Neural progenitor cell (in vitro differentiated cells): Measurements from ENCODE around the gene MESD. TPM values are rescaled to one million over a fixed set of nuclear protein-coding genes. Genes with fewer than 3 reads are reported as not detected.

ENCODE experiments used
- DNase-seq: peaks from one replicate; pipeline ENCODE4 v3.0.0-alpha.2; 2016; ENCODE audit warnings: low spot score
- H2AFZ ChIP-seq: fragments of 200-600 bp; sonication (generic); replicated peaks from 2 replicates; pipeline ENCODE4 v1.6.1; 2016; ENCODE audit warnings: antibody characterized with exemption
- H3F3A ChIP-seq: fragments of 200-600 bp; sonication (generic); 2 replicates; pipeline ENCODE4 v1.6.1; 2016; ENCODE audit warnings: antibody characterized with exemption, low read depth
- H3K27ac ChIP-seq: fragments of 200-600 bp; sonication (generic); 2 replicates; pipeline ENCODE4 v1.5.1; 2016; ENCODE audit warnings: mild to moderate bottlenecking
- H3K27me3 ChIP-seq: fragments of 200-600 bp; sonication (generic); 2 replicates; pipeline ENCODE4 v1.6.1; 2016; ENCODE audit warnings: mild to moderate bottlenecking, moderate library complexity
- H3K36me3 ChIP-seq: fragments of 200-600 bp; sonication (generic); 2 replicates; pipeline ENCODE4 v1.5.1; 2016
- H3K4me1 ChIP-seq: fragments of 200-600 bp; sonication (generic); 2 replicates; pipeline ENCODE4 v1.6.1; 2016; ENCODE audit warnings: mixed run types
- H3K4me2 ChIP-seq: fragments of 200-600 bp; sonication (generic); 2 replicates; pipeline ENCODE4 v1.6.1; 2016
- H3K4me3 ChIP-seq: fragments of 200-600 bp; sonication (generic); 2 replicates; pipeline ENCODE4 v1.5.1; 2016
- H3K79me2 ChIP-seq: fragments of 200-600 bp; sonication (generic); 2 replicates; pipeline ENCODE4 v1.6.1; 2016; ENCODE audit warnings: low read depth
- H3K9ac ChIP-seq: fragments of 200-600 bp; sonication (generic); 2 replicates; pipeline ENCODE4 v1.6.1; 2016
- H3K9me3 ChIP-seq: fragments of 200-600 bp; sonication (generic); 2 replicates; pipeline ENCODE4 v1.5.1; 2016; ENCODE audit warnings: low read depth
- H4K20me1 ChIP-seq: fragments of 200-600 bp; sonication (generic); 2 replicates; pipeline ENCODE4 v1.6.1; 2016; ENCODE audit warnings: low read depth
- H3K27ac Mint-ChIP-seq: 3 replicates; pipeline ENCODE4 v1.8.0; 2021; ENCODE audit warnings: mixed read lengths
- H3K27me3 Mint-ChIP-seq: 2 replicates; pipeline ENCODE4 v1.8.0; 2022; ENCODE audit warnings: low read depth, mild to moderate bottlenecking, inconsistent platforms, moderate library complexity, mixed read lengths; ENCODE audit not compliant: insufficient read depth
- H3K36me3 Mint-ChIP-seq: 3 replicates; pipeline ENCODE4 v1.8.0; 2021; ENCODE audit warnings: mixed read lengths
- H3K4me1 Mint-ChIP-seq: 3 replicates; pipeline ENCODE4 v1.8.0; 2021; ENCODE audit warnings: mixed read lengths
- H3K4me3 Mint-ChIP-seq: 3 replicates; pipeline ENCODE4 v1.8.0; 2021; ENCODE audit warnings: mild to moderate bottlenecking, moderate library complexity, mixed read lengths
- H3K9me3 Mint-ChIP-seq: 3 replicates; pipeline ENCODE4 v1.8.0; 2020; ENCODE audit warnings: mixed read lengths
- CTCF ChIP-seq: fragments of 200-600 bp; sonication (generic); IDR thresholded peaks from 2 replicates; pipeline ENCODE4 v1.5.1; 2017; ENCODE audit warnings: antibody characterized with exemption, mild to moderate bottlenecking
- EZH2 ChIP-seq: fragments of 200-600 bp; sonication (generic); IDR thresholded peaks from 2 replicates; pipeline ENCODE4 v1.6.1; 2017; ENCODE audit warnings: antibody characterized with exemption, mild to moderate bottlenecking, moderate library complexity
- EZH2phosphoT487 ChIP-seq: fragments of 200-600 bp; sonication (generic); IDR thresholded peaks from 2 replicates; pipeline ENCODE4 v1.6.1; 2017; ENCODE audit warnings: antibody characterized with exemption
- total RNA-seq: library from RNA; depleted of rRNA; stranded (reverse); fragments of >200 nt; gene quantifications from 2 replicates; pipeline ENCODE4 v1.2.3, GENCODE V29; 2015; ENCODE audit warnings: low replicate concordance

Gene MESD
- total RNA-seq, 1 donor from 2014 or later = 31.5 TPM

- no peak overlapping the region for H3K4me3 Mint-ChIP-seq
- H2AFZ ChIP-seq = no peak overlapping the region
Observed at GRCh38 chr15:81031203-81031602, 41.6 kb upstream of the MESD start.

GRCh38 chr15:81030301-81030750, 40.7 kb upstream of the MESD start:
- Histone ChIP-seq H4K20me1 (no peaks in the 10 kb centered on the region), H3K4me1 (peaks cover 3% of the 10 kb centered on the region), H3K4me2 (no peak overlapping the region), H3K79me2 (no peaks in the 10 kb centered on the region), H3K9ac (no peak overlapping the region), H3K9me3 (no peaks in the 10 kb centered on the region), H3K4me3 (no peak overlapping the region), H2AFZ (no peak overlapping the region), H3K36me3 (no peaks in the 10 kb centered on the region), H3K27ac (no peak overlapping the region), H3K27me3 (no peaks in the 10 kb centered on the region), H3F3A (no peaks in the 10 kb centered on the region)
- Mint-ChIP-seq H3K4me3 (no peak overlapping the region), H3K9me3 (peaks cover 3% of the 10 kb centered on the region), H3K36me3 (no peaks in the 10 kb centered on the region), H3K27ac (no peak overlapping the region), H3K4me1 (no peaks in the 10 kb centered on the region), H3K27me3 (peaks cover 5% of the 10 kb centered on the region)
- no peak for DNase-seq
- TF ChIP-seq EZH2phosphoT487 (no peak), EZH2 (no peak), CTCF (no peak)

More at GRCh38 chr15:81031203-81031602, 41.6 kb upstream of the MESD start:
- Histone ChIP-seq H3K4me3 (no peak overlapping the region), H3K9me3 (no peaks in the 10 kb centered on the region), H3K27ac (no peak overlapping the region), H3K27me3 (no peaks in the 10 kb centered on the region), H3K9ac (no peak overlapping the region), H3K4me1 (peaks cover under 1% of the 10 kb centered on the region), H3K4me2 (no peak overlapping the region), H4K20me1 (no peaks in the 10 kb centered on the region), H3K36me3 (no peaks in the 10 kb centered on the region), H3K79me2 (no peaks in the 10 kb centered on the region), H3F3A (no peaks in the 10 kb centered on the region)
- H3K27ac Mint-ChIP-seq = no peak overlapping the region
- no peaks in the 10 kb centered on the region for H3K4me1 Mint-ChIP-seq
- DNase-seq = no peak
- H3K9me3 Mint-ChIP-seq = peaks cover 3% of the 10 kb centered on the region
- H3K36me3 Mint-ChIP-seq = no peaks in the 10 kb centered on the region
- peaks cover 5% of the 10 kb centered on the region for H3K27me3 Mint-ChIP-seq
- TF ChIP-seq EZH2phosphoT487 (no peak), CTCF (no peak), EZH2 (no peak)

GRCh38 chr15:81029414-81030300, 40.0 kb upstream of the MESD start:
- no peak overlapping the region for H3K27ac ChIP-seq
- H3K36me3 Mint-ChIP-seq = no peaks in the 10 kb centered on the region
- H2AFZ ChIP-seq = no peak overlapping the region
- H3K79me2 ChIP-seq = no peaks in the 10 kb centered on the region
- TF ChIP-seq CTCF = no peak
- no peak for TF ChIP-seq EZH2phosphoT487
- no peak for TF ChIP-seq EZH2
- no peaks in the 10 kb centered on the region for H3K27me3 ChIP-seq
- peaks cover 3% of the 10 kb centered on the region for H3K9me3 Mint-ChIP-seq
- H3K4me3 Mint-ChIP-seq = no peak overlapping the region
- no peaks in the 10 kb centered on the region for H3F3A ChIP-seq
- peaks cover 5% of the 10 kb centered on the region for H3K4me1 Mint-ChIP-seq
- no peaks in the 10 kb centered on the region for H3K9me3 ChIP-seq
- no peak overlapping the region for H3K27ac Mint-ChIP-seq
- H3K4me3 ChIP-seq = no peak overlapping the region
- no peak for DNase-seq
- H3K9ac ChIP-seq = no peak overlapping the region
- peaks cover 5% of the 10 kb centered on the region for H3K27me3 Mint-ChIP-seq
- H3K4me1 ChIP-seq = peaks cover 8% of the 10 kb centered on the region
- H3K4me2 ChIP-seq = no peak overlapping the region
- no peaks in the 10 kb centered on the region for H3K36me3 ChIP-seq
- no peaks in the 10 kb centered on the region for H4K20me1 ChIP-seq
